SH-SY5Y (cell line): ENCODE data around the gene MITF.

Experiments
- GATA2 ChIP-seq: IDR thresholded peaks from 2 replicates; pipeline ENCODE4 v1.6.1; 2011; ENCODE audit warnings: mild to moderate bottlenecking, low read depth, low read length
- GATA3 ChIP-seq: IDR thresholded peaks from 2 replicates; pipeline ENCODE4 v1.6.1; 2011; ENCODE audit warnings: low read depth, mild to moderate bottlenecking, low read length, moderate library complexity

DNA sequence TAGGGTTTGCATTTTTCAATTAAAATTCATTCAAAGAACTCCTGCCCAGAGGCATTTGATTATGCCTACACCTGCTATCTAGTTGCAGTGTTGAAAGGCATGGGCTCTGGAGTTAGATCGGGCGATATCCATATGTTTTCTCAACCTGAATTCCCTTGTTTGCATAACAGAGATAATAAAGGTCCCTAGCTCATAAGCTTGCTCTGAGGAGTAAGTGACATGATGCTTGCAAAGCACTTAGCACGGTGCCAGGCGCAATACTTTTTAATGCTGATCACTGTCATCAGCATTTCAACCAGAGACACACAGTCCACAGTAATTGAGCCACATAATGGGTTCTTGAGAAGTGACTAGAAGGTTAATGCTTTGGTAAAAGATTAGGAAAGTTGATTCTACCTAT lies 154.0 kb downstream of the MITF start:
- peak; percentile 32; the same call in 1 of the 2 replicates for TF ChIP-seq GATA2
- no peak for TF ChIP-seq GATA3
